Adipose tissue (tissue), 3 donors: ENCODE results near the gene DNHD1. TPM values are rescaled to one million over a fixed set of nuclear protein-coding genes. Genes with fewer than 3 reads are reported as not detected.

Source experiments
- H3K27ac ChIP-seq: one replicate; pipeline ENCODE4 v1.5.1; 2013; ENCODE audit warnings: low read depth, low read length
- WGBS, 3 donors: extraction: QIAGEN DNeasy Blood & Tissue Kit; methylation state at CpG; one replicate each; pipeline ENCODE4 v1.1.7; 2013; 5-methylcytosine and 5-hydroxymethylcytosine counted together
- polyA plus RNA-seq, 3 donors: library from polyadenylated mRNA; stranded (reverse); fragments of 200-250 nt; gene quantifications; one replicate each; pipeline ENCODE4 v1.2.3, GENCODE V29; 2013
- donor health status: healthy with polysubstance abuse.
- donor health status: Bipolar disorder and iron deficiency.
- donor health status: healthy.

DNHD1 gene
- polyA plus RNA-seq, 3 donors, result 2.7 to 13.7 (median 10.6) TPM

DNA sequence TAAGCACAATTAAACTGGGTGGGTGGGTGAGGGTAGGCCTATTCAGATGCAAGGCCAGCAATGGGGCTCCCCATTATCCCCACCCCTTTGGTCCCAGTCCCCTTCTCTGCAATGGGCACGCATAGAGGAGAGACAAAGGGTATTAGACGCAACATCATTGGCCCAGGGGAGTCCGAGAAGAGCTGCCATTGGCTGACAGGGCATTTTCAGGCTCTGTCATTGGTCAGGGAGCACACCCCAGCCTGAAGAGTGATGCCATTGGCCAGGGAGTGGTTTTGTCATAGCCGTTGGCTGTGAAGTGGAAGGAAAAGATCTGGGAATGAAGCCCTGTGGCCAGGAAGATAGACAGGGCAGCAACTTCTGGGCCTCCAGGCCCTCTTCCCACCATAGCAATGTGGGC, 20.5 kb upstream of the DNHD1 start:
- H3K27ac ChIP-seq, result no peak overlapping the region
- WGBS, 3 donors, result 94 to 97% (median 96%) methylated on average over 4 of the region's 4 CpGs

DNA sequence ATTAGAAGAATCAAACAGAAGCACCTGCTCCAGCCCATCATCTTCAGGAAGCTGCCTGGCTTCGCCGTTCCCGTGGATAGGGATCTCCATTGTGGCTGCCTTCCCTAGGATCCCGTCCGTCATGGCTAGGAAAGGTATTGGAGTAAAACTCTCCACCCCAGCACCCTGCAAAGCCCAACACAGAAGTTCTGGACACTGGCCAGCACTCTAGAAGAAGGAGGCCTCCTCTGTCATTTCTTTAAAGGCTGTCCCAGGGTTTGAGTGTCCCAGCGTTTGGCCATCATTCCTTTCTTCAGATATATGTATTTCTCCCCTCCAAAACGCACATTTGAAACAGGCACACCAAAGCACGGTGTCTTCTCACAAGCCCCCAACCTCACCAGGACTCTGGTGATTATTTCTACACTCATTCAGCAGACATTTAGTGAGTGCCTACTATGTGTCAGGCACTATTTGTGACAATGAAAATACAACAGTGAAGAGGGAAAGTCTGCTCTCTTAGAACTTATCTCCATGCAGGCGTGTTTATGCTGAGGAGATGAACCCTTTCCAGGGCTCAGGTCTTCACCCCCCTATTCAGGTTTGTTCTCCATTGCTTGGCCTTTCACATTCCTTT, 16.7 kb upstream of the DNHD1 start:
- H3K27ac ChIP-seq, result peak overlapping the region; percentile 21
- WGBS, 3 donors, result 26 to 76% (median 58%) methylated on average over 9 of the region's 9 CpGs

DNA sequence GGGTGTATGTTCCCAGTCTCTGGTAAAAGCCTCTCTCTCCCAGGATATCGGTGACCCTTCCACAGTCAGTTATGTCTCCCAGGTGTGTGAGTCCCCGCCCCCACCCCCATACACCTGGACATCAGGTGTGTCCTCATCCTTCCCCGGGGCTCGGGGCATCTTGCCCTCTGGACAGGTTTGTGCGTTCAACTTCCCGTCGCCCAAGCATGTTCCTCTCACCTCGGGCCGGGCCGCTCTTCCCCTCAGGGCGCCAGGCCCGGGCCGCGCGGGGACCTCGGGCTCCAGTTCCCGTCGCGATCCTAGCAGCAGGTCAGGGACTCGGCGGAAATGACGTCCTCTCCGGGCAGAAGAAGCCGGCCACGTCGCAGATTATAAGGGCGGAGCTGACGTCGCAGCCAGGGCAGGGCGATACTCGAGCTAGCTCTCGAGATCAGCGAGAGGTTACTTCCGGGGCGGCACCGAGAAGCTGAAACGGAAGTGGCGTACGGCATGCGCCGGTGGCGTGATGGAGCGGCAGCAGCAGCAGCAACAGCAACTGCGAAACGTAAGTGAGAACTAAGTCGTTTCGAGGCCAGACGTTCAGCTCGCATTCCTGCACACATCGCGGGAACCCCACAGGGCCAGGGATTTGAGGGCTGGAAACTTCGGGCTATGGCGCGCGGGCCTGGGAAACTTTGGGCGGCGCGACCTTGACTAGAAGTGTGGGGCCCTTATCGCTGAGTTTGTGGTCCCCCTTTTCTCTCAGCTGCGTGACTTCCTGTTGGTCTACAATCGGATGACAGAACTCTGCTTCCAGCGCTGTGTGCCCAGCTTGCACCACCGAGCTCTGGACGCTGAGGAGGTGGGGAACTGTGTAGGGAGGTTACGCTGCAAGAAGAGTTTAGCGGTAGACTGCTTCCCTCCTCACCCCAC, 15.8 kb upstream of the DNHD1 start, which contains the start of the genes ARFIP2 and TIMM10B:
Gene ARFIP2, minus strand, starts transcription at position 320 of the 912 bp plus-strand sequence. CDS start 910 bp downstream, outside the sequence.
Gene TIMM10B, plus strand, starts transcription at position 490 of the 912 bp plus-strand sequence. Its CDS starts 16 bp downstream, at position 506.
- 0 to 1% (median 0%) methylated on average over 66 of the region's 66 CpGs for whole genome bisulfite sequencing, 3 donors
- peak within 1 kb of the TSS; percentile 21 for H3K27ac ChIP-seq

DNA sequence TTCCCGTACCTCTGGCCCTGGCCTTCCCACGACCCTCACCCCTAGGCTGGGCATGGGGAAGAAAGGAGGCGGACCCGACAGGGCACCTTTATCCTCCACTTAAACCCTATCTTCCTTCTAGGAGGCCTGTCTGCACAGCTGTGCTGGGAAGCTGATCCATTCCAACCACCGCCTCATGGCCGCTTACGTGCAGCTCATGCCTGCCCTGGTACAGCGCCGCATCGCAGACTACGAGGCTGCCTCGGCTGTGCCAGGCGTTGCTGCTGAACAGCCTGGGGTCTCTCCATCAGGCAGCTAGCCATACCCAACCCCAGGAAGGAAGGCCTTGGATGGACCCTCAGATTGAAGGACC, 15.2 kb upstream of the DNHD1 start:
- 4 to 6% (median 6%) methylated on average over 13 of the region's 13 CpGs for WGBS, 3 donors
- H3K27ac ChIP-seq, result peak overlapping the region; percentile 3

DNA sequence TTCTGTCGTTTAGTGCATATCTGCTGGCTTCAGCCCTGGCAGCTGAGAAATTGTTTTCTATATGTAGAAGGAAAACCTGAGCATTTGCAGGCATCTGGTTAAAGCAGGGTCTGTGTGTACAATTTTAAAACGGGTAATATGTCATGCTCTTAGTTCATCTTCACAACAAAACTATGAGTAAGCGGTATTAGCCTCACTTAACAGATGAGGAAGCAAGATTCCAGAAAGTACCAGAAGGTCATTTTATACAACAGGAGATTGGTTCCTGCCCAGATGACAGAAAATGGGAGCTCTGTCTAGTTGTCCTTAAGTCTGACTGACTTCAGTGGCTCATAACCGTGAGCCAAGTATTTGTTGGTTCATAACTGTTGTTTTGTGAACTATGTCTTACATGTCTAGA, 14.6 kb upstream of the DNHD1 start:
- 69 to 78% (median 72%) methylated on average over 4 of the region's 4 CpGs for WGBS, 3 donors
- no peak overlapping the region for H3K27ac ChIP-seq

DNA sequence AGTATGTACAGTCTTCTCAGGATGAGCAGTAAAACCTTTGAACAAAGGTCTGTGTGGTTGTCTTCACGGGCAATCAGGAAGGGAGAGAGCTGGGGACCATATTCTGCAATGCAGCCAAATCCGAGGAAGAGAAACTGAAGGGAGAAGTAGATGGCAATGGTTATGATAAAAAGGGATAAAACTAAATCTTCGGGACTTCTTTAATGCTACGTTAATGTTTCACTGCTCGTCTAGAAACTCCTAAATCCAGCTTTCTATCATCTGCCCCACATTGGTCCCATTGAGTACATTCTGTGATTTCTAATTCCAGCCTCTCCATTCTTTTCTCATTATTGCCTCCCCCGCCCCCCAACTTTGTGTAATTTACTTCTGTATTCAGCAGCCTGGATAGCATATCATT, 14.1 kb upstream of the DNHD1 start:
- 84 to 90% (median 86%) methylated on average over 6 of the region's 6 CpGs for WGBS, 3 donors
- no peak overlapping the region for H3K27ac ChIP-seq

DNA sequence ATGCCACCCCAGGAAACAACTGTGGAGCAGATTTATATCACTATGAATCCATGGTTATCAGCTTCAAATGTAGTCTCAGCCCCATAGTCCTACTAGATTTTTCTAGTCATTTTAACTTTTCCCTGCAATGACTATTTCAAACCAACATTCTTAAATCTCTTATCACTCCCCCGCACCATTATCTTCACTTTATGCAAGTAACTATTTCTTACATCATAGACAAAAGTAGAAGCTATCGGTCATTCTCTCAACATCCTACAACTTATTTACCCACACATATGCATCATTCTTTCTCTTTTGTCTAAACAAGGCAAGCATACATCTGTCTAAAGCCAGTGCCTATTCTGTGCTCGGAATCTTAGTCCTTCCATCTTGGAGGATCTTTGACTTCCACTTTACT, 11.4 kb upstream of the DNHD1 start:
- H3K27ac ChIP-seq, result no peak overlapping the region
- WGBS, 3 donors, result 88 to 92% (median 90%) methylated on average over 3 of the region's 3 CpGs

DNA sequence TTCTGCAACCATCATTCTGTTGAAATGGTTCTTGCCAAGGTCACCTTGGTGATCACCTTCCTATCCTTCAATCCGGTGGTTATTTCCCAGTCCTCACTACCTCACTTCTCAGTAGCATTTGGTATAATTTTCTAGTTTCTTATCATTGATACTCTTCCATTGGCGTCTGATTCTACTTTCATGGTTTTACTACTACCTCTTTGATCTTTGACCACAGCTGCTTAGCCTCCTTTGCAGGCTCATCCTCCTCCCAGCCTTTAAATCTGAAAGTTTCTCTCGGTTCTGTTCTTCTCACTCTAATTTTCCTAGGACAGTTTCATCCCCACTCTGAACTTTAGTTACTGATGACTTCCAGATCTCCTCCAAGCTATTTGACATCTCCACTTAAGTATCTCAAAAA, 10.8 kb upstream of the DNHD1 start:
- WGBS, 3 donors, result 84 to 94% (median 88%) methylated on average over 3 of the region's 3 CpGs
- no peak overlapping the region for H3K27ac ChIP-seq

DNA sequence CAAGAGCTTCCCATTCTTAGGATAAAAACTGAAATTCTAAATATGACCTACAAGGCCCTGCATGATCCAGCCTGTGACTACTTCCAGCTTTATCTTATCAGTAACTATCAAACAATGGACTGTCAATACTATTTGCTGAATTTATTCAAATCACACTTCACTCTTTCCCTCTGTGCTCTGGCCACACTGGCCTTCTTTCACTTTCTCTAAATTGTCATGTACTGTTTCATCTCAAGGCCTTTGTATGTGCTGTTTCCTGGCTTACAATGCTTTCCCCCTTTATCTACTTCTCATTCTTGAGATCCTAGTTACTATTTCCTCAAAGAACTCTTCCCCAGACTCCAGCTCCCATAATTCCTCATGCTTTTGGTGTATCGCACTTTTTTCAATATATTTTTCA, 10.1 kb upstream of the DNHD1 start:
- WGBS, 3 donors, result 93 to 97% (median 95%) methylated on average over 1 of the region's 1 CpG
- no peak overlapping the region for H3K27ac ChIP-seq

DNA sequence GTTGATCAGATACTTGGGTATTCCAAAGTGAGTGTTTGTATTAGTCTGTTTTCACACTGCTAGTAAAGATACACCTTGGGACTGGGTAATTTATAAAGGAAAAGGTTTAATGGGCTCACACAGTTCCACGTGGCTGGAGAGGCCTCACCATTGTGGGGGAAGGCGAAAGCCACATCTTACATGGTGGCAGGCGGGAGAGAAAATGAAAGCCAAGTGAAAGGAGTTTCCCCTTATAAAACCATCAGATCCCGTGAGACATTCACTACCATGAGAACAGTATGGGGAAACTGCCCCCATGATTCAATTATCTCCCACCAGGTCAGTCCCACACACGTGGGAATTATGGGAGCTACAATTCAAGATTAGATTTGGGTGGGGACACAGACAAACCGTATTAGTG, 8.7 kb upstream of the DNHD1 start:
- no peak overlapping the region for H3K27ac ChIP-seq
- WGBS, 3 donors, result 87 to 90% (median 89%) methylated on average over 6 of the region's 6 CpGs

DNA sequence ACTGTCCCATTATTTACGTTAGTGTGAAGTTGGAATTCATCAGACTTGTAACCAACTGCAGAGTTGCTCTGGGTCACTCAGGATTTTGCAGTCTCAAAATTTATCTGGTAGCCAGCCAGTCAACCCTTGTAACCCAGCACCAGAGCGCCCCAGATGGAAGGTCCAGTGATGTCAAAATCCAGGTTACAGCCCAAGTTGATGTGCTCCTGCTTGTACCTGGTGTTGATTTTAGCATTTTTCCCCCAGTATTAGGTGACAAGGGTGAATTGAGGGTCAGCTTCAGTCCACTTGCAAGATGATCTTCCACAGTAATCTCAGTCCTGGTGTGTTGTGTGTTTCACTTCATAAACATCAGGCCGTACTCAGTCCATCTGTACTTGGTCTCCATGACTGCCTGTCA, 8.3 kb upstream of the DNHD1 start:
- H3K27ac ChIP-seq, result no peak overlapping the region
- 92 to 97% (median 97%) methylated on average over 3 of the region's 3 CpGs for WGBS, 3 donors

DNA sequence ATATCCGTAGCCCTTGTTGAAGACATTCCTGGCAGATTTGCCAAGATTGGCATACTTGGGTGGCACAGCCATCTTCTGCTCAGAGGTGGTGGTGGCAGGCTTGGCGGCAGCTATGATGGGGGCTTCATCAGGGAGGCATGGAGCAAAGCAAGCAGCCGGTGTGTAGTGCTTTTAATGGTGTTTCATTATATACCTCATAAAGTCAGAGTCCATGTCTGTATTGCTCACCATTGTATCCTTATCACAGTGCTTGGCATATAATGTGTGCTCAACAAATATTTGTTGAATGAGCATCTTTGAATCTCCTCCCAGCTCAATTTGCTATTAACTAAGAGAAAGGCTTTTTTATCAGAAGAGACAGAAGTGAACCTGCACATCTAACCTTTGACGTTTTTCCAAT, 7.8 kb upstream of the DNHD1 start:
- WGBS, 3 donors, result 70 to 87% (median 84%) methylated on average over 4 of the region's 4 CpGs
- H3K27ac ChIP-seq, result no peak overlapping the region

DNA sequence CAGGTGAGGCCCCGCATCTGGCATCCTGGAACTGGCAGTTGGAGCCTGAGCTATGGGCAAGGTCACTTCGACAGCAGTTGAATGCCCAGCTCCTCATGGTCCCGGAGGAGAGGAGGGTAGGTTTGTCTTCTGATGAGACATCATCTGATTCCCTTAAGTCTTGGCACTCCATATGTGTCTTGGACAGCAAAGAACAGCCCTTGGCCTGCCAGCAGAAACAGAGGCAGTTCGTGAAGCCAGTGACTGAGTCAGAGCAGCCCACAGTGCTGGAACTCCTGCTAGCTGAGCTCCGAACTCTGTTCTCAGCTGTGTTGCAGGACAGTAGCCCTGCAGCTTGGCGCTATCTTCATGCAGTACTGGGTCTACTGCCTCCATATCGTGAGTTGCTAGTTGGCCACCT, 1.0 kb downstream of the DNHD1 start:
- 70 to 80% (median 77%) methylated on average over 7 of the region's 7 CpGs for WGBS, 3 donors
- no peak overlapping the region for H3K27ac ChIP-seq

DNA sequence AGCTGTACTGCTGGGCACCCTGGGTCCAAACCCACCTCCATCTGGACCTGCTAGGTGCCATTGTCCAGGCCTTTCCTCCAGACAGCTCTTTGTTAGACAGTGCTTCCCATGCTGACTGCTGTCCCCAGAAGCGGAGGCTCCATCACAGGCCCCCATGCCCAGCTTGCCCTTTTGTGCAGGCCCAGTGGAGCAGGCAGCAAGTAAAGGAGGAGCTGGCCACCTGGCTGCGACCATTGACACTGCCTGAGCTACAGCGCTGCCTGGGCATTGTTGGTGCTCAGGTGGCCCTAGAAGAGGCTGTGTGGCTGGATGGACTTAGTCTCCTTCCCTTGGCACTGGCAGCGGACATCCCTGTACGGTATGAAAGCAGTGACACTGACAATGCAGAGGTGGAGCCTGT, 1.5 kb downstream of the DNHD1 start:
- H3K27ac ChIP-seq, result no peak overlapping the region
- WGBS, 3 donors, result 93 to 97% (median 93%) methylated on average over 5 of the region's 5 CpGs

DNA sequence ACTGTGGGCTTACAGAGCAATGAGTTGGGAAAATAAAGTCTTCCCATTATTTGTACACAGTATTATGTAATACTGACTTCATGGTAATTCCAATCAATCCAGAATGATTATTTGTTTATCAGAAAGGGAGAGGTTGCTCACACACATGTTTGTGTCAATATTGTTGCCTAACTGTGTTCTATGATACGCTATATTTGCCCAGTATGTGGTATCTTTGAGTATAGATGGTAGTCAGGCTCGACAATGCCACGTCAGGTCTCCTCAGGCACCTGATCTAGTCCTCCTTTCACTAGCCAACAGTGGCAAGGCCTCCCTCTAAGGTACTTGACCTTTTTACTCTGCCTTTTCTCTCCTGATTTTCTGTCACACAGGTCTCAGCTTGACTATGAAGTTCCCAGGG, 5.3 kb downstream of the DNHD1 start:
- 90 to 95% (median 94%) methylated on average over 3 of the region's 3 CpGs for WGBS, 3 donors
- H3K27ac ChIP-seq, result no peak overlapping the region

DNA sequence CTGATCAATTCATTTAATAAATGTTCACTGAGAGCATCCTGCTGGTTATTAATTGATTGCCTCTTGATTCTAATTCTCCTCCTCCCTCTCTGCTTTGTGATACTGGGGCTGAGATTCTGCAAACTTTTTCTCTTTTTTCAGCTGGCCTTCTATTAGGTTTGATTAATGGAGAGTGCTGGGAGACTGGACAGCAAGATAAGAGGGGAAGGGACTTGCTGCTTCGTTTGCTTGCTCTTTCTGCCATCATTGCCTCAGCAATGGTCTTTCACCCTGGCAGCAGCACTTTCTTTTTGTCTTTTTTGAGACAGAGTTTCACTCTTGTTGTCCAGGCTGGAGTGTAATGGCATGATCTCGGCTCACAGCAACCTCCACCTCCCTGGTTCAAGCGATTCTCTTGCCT, 7.1 kb downstream of the DNHD1 start:
- WGBS, 3 donors, result 69 to 92% (median 83%) methylated on average over 3 of the region's 3 CpGs
- H3K27ac ChIP-seq, result no peak overlapping the region

DNA sequence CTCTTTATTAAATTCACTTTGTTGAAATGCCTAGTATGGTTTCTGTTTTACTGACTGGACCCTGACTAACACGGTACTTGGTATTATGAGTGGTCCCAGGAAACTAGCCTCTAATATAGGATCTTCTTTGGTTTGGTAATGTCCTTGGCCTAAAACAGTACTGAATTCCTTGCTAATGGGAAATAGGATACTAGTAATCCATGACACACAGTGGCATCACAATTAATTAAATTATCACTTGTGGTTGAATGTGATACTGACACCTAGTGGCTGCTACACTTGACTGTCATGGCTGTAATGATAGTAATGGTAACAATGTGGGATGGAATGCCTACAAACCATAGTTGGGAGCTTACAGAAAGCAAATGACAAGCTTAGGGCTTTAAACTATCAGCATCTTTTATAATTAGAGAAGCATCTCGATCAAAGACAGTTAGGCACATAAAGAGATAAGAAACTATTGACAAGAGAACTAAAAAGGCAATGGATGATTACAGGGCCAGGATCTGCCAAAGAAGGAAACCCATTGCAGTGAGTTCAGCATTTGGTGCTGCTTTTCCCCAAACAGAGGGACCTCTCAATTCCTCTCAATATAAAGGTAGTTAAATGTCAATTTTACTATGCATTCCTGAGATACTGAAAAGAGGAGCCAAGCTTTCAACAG, 8.6 kb downstream of the DNHD1 start:
- H3K27ac ChIP-seq, result no peak overlapping the region
- 55 to 62% (median 58%) methylated on average over 2 of the region's 2 CpGs for WGBS, 3 donors

DNA sequence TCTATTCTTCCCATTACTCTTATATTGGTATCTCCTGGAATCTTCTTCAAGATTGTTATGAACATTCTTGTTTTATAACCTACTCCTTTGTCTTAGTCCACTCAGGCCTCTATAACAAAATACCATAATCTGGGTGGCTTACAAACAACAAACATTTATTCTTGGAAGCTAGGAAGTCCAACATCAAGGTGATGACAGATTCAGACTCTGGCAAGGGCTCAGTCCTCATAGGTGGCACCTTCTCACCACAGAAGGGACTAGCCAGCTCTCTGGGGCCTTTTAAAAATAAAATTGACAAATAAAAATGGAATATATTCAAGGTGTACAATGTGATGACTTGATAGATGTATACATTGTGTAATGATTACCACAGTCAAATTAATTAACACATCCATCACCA, 19.8 kb downstream of the DNHD1 start:
- H3K27ac ChIP-seq, result no peak overlapping the region

DNA sequence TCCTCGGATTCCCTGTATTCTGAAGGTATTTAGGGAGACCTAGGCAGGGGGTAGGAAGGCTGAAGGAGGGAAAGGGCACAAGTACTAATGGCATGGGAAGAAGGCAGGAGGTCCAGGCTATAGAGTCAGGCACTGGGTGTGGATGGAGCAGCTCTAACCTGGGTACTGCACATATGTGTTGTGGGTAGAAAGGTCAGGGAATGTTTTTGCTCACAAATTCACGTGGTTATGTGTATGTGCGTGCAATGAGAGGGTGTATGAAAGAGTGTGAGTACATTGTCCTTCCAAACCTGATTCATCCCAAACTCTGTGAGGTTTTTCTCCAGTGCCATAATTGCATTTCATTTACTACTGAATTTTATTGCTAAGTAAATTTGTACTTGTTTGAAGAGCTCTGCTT, 23.2 kb downstream of the DNHD1 start:
- H3K27ac ChIP-seq, result no peak overlapping the region
- 86 to 91% (median 90%) methylated on average over 3 of the region's 3 CpGs for WGBS, 3 donors
